Upper lobe of left lung (tissue), 4 donors: Measurements from ENCODE around the gene ADISSP.

Source experiments
- CTCF ChIP-seq, 6 experiments: fragments of 450-650 bp in 4 of 6; fragments of 200-600 bp in 2 of 6; sonication (generic) in 2 of 6; IDR thresholded peaks; one replicate each; pipeline ENCODE4 v1.5.1; 2016 to 2019; ENCODE audit warnings: antibody characterized with exemption in 6 of 6
- EP300 ChIP-seq, 4 donors: sonication (generic); formaldehyde crosslinking; IDR thresholded peaks; one replicate each; pipeline ENCODE4 v1.5.1; 2017; ENCODE audit warnings: antibody characterized with exemption in 4 of 4, control low read depth in 2 of 4
- POLR2AphosphoS5 ChIP-seq, 2 donors: sonication (generic); formaldehyde crosslinking; IDR thresholded peaks; one replicate each; pipeline ENCODE4 v1.5.1; 2017; ENCODE audit warnings: antibody characterized with exemption in 2 of 2

GRCh38 chr20:3711484-3711941 is 56.0 kb downstream of the ADISSP start:
- TF ChIP-seq POLR2AphosphoS5 (IDR thresholded peaks at IDR 0.05) (no peak), CTCF (IDR thresholded peaks at IDR 0.05) (no peak), EP300 (IDR thresholded peaks at IDR 0.05) (no peak)
